HEK293 (cell line): ENCODE results near the gene COL12A1.

Experiments
- ATF2 ChIP-seq: fragments of 450-650 bp; formaldehyde crosslinking; IDR thresholded peaks from 2 replicates; pipeline ENCODE4 v1.5.1; 2016; ENCODE audit warnings: missing biosample characterization, missing genetic modification characterization, low read depth
- CTCF ChIP-seq: fragments of 450-650 bp; formaldehyde crosslinking; IDR thresholded peaks from 2 replicates; pipeline ENCODE4 v1.5.1; 2016; ENCODE audit warnings: missing biosample characterization, missing genetic modification characterization
- REPIN1 ChIP-seq: fragments of 450-650 bp; formaldehyde crosslinking; IDR thresholded peaks from 2 replicates; pipeline ENCODE4 v1.5.1; 2017; ENCODE audit warnings: missing biosample characterization, missing genetic modification characterization, low read depth
- SP2 ChIP-seq: fragments of 450-650 bp; formaldehyde crosslinking; IDR thresholded peaks from 2 replicates; pipeline ENCODE4 v1.5.1; 2016; ENCODE audit warnings: missing biosample characterization, missing genetic modification characterization
- YY1 ChIP-seq: fragments of 450-650 bp; formaldehyde crosslinking; IDR thresholded peaks from 2 replicates; pipeline ENCODE4 v1.5.1; 2018; ENCODE audit warnings: missing biosample characterization, missing genetic modification characterization
- ZBTB11 ChIP-seq: fragments of 450-650 bp; formaldehyde crosslinking; conservative IDR thresholded peaks from 2 replicates; pipeline ENCODE4 v1.5.1; 2016; ENCODE audit warnings: low read depth, missing biosample characterization, missing genetic modification characterization
- ZNF214 ChIP-seq: fragments of 450-650 bp; formaldehyde crosslinking; IDR thresholded peaks from 2 replicates; pipeline ENCODE4 v1.5.1; 2017; ENCODE audit warnings: missing biosample characterization, mild to moderate bottlenecking, missing genetic modification characterization, borderline replicate concordance
- ZNF274 ChIP-seq, 2 experiments: fragments of 200-500 bp in 1 of 2; fragments of 450-650 bp in 1 of 2; sonication (Bioruptor generic) in 1 of 2; formaldehyde crosslinking in 1 of 2; IDR thresholded peaks; 2 replicates each; pipeline versions ENCODE4 v1.5.1 to v1.6.1; 2014 to 2016; ENCODE audit warnings: borderline replicate concordance in 1 of 2, inconsistent platforms in 1 of 2, low read length in 1 of 2, missing biosample characterization in 1 of 2, missing genetic modification characterization in 1 of 2
- ZNF580 ChIP-seq: fragments of 450-650 bp; formaldehyde crosslinking; IDR thresholded peaks from 2 replicates; pipeline ENCODE4 v1.5.1; 2016; ENCODE audit warnings: missing biosample characterization, missing genetic modification characterization
- ZNF621 ChIP-seq: fragments of 450-650 bp; formaldehyde crosslinking; IDR thresholded peaks from 2 replicates; pipeline ENCODE4 v1.5.1; 2017; ENCODE audit warnings: missing biosample characterization, missing genetic modification characterization
- ZNF664 ChIP-seq: fragments of 450-650 bp; formaldehyde crosslinking; IDR thresholded peaks from 2 replicates; pipeline ENCODE4 v1.5.1; 2016; ENCODE audit warnings: missing biosample characterization, missing genetic modification characterization
- ZNF677 ChIP-seq: fragments of 450-650 bp; IDR thresholded peaks from 2 replicates; pipeline ENCODE4 v1.5.0; 2018; ENCODE audit warnings: missing biosample characterization, mild to moderate bottlenecking, missing genetic modification characterization, moderate library complexity
- ZSCAN30 ChIP-seq: fragments of 450-650 bp; IDR thresholded peaks from 2 replicates; pipeline ENCODE4 v1.5.1; 2018; ENCODE audit warnings: missing biosample characterization, mild to moderate bottlenecking, missing genetic modification characterization, moderate library complexity

- no peak for TF ChIP-seq ZBTB11 (tag by site-specific recombination)
- TF ChIP-seq YY1 (tag by site-specific recombination) = no peak
- no peak for TF ChIP-seq CTCF (tag by site-specific recombination)
- no peak for TF ChIP-seq ZSCAN30 (tag by site-specific recombination)
- TF ChIP-seq ZNF214 = no peak
- no peak for TF ChIP-seq ZNF664 (tag by site-specific recombination)
- TF ChIP-seq ZNF274 (IDR thresholded peaks at IDR 0.05; ENCODE audit: low read length) = no peak
- no peak for TF ChIP-seq ZNF274 (tag by site-specific recombination; IDR thresholded peaks at IDR 0.05; ENCODE audit: borderline replicate concordance)
- no peak for TF ChIP-seq ZNF580 (tag by site-specific recombination)
- TF ChIP-seq ATF2 = no peak
- TF ChIP-seq ZNF621 (tag by site-specific recombination) = no peak
- TF ChIP-seq SP2 (tag by site-specific recombination) = no peak
- TF ChIP-seq REPIN1 (tag by site-specific recombination) = no peak
- no peak for TF ChIP-seq ZNF677 (tag by site-specific recombination)
Observed at GRCh38 chr6:75124983-75125382, 80.9 kb downstream of the COL12A1 start.
